Embryonic facial prominence (tissue), 1 donor: Measurements from ENCODE around the gene MAMLD1.

Experiments
- DNase-seq: peaks from one replicate; pipeline ENCODE4 v3.0.0-alpha.2; 2016; ENCODE audit errors: extremely low spot score

Gene MAMLD1

DNA sequence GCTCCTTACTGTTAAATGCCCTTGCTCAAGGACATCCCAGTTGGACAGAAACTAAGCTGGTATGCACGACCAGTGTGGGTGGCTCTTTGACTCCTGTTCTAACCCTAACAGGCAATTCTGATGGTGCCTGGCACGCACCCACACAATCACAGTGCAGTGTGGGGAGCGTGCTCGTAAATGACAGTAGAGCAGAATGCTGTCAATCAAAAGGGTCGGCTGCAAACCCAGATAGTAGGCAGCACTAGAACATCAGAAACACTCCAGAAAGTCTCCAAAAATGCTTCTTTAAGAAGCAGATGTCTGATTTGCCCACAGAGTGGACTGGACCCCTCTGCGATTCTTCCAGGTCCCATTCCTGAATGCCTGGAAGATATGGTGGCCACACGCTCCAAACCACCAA lies 167.7 kb downstream of the MAMLD1 start:
- no peak for DNase-seq

DNA sequence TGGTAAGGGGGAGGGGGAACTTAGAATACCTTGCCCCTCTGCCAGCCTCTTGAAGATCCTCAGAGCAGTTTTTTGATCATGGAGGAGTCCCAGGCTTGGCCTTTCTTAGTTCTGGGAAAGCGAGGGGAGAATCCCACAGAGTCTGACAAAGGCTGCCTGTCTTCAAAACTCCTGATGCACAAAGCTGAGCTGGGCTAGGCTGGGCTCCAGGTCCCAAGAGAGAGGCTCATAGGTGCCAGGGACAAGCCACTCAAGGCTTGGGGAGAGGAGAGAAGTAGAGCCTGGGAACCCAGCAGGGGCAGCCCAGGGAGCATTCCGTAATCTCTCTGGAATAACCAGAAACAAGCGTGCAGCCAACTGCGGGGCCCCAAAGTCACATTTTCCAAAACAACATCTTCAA lies 168.3 kb downstream of the MAMLD1 start:
- DNase-seq, result no peak

DNA sequence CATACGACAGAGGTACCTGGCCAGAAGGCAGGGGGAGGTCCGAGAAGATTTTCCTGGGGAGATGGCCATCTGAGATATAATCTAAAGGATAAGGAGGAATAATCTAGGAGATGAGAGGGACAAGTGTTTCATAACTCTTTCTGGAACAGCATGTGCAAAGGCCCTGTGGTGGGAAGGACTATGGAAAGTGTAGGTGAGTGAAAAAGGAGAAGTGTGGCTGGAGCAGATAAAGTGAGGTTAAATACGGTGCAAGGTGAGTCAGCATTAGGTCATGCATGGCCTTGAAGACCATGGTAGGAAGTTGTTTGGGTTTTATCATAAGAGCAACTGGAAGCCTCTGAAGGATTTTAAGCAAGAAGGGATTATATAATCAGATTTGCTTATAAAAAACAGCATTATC lies 170.7 kb downstream of the MAMLD1 start:
- DNase-seq, result no peak

DNA sequence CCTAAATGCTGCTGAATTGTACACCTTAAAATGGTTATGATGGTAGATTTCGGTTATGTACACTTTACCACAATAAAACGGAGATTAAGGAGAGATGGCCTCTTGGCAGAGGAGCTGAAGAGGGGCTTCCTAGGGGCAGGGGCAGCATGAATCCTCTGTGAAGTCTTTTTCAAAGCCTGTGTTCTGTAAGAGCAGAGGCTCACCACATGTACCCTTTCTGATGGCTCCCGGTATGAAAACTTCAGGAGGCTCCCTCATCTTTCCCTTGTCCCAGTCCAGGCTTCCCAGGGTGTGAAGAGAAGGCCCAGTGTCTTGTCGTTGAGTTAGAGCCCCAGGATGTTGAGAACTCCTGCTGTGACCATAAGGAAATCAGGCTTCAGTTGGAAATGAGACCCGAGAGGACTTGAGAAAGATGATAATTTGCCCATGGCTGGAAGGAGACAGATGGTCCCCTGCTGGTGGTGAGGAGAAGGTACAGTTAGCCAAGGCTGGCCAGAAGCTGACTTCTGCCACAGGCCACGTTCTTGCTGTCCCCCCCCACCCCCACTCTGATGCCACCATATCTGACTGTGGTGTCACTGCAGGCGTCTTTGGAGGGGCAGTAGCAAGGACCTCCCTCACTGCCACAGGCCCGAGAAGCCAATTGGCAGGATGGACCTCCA lies 173.5 kb downstream of the MAMLD1 start:
- DNase-seq, result no peak

DNA sequence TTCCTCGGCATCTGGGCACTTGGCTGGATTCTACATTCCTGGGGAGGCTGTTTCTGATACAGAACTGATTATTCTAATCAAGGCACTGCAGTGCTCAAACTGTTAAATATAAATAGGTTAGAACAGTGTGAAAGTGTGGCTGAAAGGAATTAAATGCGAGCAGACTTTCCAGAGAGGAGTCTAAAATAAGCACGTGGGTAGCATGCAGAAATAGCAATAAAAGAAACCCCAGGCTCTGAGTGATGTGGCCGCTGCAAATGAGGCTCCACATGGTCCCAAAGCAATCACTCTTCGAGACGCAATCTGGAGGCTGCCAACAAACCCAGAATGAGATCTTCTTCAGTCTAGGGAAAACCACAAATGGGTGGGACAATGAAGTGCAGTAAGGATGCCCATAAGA lies 174.7 kb downstream of the MAMLD1 start:
- no peak for DNase-seq

DNA sequence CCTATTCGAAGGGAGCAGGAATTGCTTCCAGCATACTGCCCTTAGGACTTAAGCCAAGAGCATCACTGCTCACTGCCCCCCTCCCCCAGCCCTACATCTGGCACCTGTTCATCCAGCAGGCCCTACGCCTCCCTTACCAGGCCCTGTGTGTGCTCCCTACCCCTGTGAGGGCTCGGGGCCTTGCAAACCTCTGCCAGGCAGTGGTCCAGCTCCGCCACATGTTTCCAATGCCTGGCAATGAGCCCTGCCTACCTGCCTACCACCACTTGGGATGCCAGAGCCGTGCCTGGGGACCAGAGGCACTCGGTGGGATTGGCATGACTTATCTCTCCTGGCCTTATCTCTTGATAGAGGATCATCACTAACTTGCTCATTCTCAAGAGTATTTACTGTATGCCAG lies 177.8 kb downstream of the MAMLD1 start:
- DNase-seq, result no peak

DNA sequence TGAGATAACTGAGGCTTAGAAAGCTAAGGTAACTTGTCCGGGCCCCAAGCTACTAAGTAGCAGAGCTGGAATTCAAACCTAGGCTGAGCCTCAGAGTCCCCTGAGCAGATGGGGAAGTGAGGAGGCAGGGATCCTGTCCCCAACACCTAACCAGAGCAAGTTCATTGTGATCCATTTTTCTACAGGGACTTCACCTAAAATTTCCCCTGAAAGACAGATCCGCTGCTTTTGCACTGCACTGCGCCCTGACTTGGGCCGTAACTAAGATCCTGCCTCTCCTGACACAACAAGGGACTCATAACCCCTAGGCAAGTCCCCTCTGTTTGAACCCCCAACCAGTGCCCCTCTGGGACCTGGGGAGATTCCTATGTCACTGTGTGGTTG lies 179.7 kb downstream of the MAMLD1 start:
- no peak for DNase-seq

DNA sequence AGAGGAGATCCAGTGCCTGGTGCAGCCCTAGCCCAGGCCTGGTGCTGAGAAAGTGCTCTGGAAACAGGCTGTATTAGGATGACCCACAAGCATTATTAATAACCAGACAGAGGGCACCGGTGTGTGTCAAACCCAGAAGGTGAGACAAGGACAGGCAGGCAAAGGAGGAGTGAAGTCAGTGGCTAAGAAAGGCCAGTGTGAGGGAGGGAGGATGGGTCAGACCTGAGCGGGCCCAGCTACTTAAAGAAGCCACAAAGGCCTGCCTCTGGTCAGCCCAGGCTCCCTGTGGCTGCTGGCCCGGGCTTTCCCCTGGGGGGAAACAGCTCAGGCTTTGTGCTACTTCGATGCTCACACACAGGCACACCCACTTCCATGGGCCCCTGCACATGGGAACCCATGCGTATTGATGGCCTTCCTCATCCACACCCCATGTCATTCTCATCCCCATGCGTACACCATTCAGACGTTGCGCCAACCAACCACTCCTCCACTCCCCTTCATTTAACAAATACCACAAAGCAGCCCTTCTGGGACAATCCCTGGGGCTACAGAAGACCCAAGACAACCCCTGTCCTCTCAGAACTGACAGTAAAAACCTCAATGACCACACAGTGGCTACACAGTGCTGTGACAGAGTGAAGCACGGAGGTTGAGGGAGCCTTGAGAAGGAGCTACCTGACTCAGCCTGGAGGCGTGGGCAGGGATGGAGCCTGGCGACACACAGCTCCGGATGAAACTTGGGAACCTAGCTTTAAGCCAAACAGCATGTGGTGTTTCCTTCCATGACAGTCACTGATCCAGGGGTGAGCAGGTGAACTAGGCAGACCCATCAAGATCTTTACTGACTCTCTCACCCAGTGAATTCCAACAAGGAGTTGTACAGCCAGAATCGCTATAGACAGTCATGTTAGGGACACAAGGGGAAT lies 180.4 kb downstream of the MAMLD1 start:
- no peak for DNase-seq

DNA sequence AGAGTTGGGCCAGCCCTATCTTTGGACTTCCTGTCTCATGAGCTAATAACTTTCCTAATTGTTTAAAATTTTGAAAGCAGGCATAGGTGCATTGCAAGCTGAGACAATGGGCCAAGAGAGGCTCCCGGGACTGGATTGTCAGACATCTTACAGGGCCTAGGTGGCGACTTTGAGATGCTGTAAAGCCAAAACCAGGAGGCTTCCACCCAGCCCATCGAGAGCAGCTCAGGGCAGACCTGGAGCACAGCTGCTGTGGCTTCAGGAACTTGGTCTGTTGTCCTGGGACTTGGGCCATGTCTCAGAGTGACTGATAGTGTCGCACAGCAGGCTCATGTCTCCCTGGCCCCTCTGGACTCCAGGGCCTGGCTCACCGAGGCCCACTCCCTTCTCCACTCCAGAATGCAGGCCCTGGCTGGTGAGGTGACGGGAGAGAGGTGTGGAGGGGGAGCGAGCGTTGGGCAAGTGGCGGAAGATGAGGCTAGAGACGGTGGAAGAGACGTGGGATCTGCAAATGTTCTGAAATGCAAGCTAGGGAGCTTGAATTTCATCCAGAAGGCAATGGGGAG lies 181.2 kb downstream of the MAMLD1 start:
- no peak for DNase-seq

DNA sequence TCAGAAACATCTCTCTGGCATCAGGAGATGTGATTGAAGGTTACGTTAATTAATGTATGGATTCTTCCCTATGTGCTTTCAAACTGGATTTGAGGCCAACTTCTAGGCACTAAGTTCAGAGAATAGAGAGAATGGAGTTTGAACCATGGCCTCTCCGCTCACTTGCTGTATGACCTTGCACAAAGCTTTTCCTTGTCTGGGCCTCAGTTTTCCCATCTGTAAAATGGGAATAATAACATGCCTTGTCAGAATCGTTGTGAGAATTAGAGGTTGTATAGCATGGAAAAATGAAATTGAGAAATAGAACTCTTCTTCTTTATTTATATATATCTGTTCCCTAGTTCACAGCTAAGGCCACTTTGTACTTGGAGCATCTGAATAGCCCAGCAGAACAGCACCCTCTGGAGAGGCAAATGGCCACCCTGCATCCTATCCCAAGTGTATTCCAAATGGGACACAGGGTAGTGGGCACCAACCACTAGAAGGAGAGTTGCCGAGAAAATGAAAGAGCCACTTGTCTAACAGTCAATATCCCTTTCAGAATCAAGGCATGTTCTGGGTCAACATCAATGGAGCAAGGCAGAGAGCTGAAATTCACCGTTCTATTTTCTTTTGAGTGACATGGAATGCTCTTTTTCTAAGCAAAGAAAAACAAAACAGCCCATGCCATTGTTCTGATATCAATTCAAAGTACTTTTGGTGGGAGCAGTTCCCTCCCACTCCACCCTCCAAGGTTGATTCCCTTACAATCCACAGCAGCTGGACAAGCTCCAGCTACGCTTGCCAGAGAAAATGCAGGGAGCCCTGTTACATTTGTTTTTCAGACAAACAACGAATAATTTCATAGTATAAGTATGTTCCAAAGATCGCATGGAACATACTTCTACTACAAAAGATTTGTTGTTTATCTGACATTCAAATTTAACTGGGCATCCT lies 182.0 kb downstream of the MAMLD1 start:
- no peak for DNase-seq

DNA sequence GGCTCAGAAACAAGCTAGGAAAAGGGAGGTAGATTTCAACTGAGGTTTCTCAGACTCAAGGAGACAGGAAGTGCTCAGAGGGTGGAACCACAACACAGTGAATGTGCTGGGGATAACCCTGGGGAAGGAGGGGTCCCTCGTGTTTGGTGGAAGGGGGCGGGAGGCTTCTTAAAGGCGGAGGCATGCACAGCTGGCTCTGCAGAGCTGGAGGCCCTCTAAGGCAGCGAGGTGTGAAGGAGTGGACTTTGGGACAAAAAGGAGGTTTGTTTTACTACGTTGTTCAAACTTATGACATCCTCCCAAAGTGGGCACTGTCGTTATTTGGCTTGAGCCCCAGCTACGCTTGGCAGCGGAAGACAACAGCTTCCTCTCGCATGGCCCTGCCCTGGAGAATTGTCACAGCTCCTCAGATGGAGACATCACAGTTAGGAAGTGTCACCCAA lies 183.6 kb downstream of the MAMLD1 start:
- no peak for DNase-seq

DNA sequence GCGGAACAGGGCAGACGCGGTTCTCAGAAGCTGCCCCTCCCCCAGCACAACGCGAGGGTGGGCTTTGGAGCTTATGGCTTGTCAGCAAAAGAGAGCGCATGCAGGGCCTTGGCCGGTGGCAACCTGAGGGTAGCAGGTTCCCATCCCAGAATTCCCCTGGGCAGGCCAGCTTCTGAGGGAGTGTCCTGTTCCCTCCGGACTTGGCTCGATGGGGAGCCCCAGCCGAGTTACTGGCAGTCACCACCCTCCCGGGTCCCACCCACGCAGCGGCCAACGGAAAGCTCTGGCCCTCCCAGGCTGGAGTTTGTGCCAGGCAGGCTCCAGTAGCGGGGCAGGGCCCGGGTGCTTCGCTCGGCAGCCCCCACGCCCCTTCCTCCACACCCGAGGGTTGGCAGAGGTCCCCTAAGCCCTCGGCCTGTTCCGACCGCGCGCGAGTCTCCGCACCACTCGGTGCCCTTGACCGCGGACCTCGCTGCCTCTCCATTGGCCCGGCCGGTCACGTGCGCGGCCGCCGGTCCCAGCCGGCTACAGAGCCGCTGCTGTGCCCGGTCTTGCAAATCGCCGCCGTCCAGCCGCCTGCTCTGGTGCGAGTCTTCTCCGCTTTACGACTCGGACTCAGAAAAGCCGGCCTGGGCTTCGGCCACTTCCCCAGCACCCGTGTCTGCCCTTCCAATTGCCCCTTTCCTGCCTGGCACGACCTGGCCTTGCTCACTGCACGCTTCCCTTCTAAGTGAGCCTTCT lies 184.4 kb downstream of the MAMLD1 start:
- DNase-seq, result no peak

DNA sequence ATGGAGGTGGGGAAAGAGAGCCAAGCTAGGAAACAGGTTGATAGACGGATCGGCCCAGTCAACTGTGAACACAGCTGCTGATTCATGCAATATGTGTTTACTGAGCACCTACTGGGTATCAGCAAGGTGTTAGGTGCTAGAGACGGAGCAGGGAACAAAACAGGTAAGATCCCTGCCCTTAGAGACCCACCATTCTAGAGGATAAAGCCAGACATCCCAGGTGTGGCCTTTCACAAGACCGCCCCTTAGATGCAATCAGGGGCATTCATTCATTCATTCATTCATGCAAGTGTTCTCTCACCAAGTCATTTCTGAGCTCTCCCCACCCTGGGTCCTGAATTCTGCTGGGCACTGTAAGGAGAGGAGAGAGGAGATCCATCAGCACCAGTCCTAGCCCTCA lies 185.1 kb downstream of the MAMLD1 start:
- no peak for DNase-seq

DNA sequence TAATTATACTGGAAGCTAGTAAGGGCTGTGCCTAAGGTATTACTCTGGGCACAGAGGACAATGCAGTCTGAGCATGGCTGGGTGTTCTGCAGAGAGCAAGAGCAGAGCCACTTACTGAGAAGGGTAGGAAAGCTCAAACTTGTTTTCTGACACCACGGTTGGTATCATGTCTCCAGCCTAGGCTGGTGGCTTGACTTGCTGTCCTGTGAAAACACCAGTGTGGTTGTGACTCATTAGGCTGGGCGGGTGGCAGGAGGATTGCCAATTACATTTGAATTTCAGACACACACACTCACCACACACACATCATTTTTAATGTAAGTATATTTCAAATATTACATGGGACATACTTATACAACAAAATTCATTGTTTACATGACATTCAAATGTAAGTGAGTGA lies 185.6 kb downstream of the MAMLD1 start:
- DNase-seq, result no peak

DNA sequence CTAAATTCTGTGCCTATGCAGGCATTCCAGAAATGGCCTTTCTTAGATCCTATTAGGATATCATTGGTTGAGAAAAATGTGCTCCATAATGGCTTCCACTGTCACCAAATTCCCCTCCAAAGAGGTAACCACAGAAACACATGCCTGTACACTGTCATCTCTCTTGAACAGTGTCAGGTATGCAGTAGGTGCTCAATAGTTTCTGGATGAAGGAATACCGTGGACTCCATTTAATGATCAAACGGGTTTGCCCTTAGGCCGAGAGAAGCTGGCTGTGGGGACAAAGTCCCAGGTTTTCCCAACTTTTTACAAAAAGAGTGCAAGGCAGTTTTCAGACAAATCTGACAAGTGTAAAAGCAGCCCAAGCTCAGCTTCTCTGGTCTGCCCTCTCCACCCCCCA lies 188.8 kb downstream of the MAMLD1 start:
- no peak for DNase-seq

DNA sequence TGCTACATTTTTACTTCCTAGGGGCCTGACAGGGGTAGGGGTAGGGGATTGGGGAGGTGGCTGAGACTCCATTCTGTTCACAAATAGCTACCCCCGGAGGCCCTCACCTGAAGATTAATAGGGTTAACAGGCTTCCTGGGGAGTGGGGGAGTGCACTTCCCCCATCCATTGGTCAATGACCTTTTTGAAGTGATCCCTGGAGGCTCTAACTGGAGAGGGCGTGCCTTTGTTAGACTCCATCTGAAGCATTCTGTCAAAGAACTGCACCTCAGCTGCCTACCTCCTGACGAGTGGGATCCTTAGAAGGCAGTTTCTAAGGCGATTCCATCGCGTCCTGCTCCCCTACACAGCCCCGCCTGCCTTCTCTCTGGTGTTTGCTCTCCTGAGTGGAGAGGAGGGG lies 195.3 kb downstream of the MAMLD1 start:
- no peak for DNase-seq
